Panc1 (cell line): ENCODE results near the gene PEX5L. TPM values are rescaled to one million over a fixed set of nuclear protein-coding genes. Genes with fewer than 3 reads are reported as not detected.

Source experiments
- ATAC-seq: fragments of 200-7000 bp; cut with Tn5 transposase; 2 replicates; pipeline ENCODE4 v1.9.1; 2020; ENCODE audit warnings: mild to moderate bottlenecking, moderate library complexity
- BruUV-seq: library from RNA; stranded (reverse); fragments of 400-500 nt; replicated peaks from 2 replicates; lab custom pipeline; 2021; lab: Mats Ljungman, UMichigan
- CTCF ChIA-PET: fragments of 300-600 bp; sonication (Branson Sonifier 250); formaldehyde crosslinking; loops from one replicate; lab custom pipeline; 2022; ENCODE audit warnings: antibody characterized with exemption; lab: Charles Lee
- POLR2A ChIA-PET: fragments of 300-600 bp; sonication (Branson Sonifier 250); formaldehyde crosslinking; loops from one replicate; lab custom pipeline; 2022; ENCODE audit warnings: antibody characterized with exemption; lab: Charles Lee
- DNase-seq: peaks from one replicate; pipeline ENCODE4 v3.0.0-alpha.2; 2010; ENCODE audit warnings: low read depth, low spot score
- H3K27ac ChIP-seq: 2 replicates; pipeline ENCODE4 v1.5.1; 2011; ENCODE audit warnings: mild to moderate bottlenecking, low read length, inconsistent platforms
- H3K27me3 ChIP-seq: fragments of 200-500 bp; sonication (Bioruptor generic); 2 replicates; pipeline ENCODE4 v1.6.0; 2014; ENCODE audit warnings: low read length, inconsistent platforms; ENCODE audit not compliant: control insufficient read depth, insufficient read depth
- H3K36me3 ChIP-seq: fragments of 200-500 bp; sonication (Bioruptor generic); 2 replicates; pipeline ENCODE4 v1.5.1; 2014; ENCODE audit warnings: inconsistent platforms, mild to moderate bottlenecking, low read length, moderate library complexity; ENCODE audit not compliant: control insufficient read depth, insufficient read depth
- H3K4me1 ChIP-seq: 2 replicates; pipeline ENCODE4 v1.5.1; 2011; ENCODE audit warnings: inconsistent platforms, mild to moderate bottlenecking, low read length, moderate library complexity; ENCODE audit not compliant: control insufficient read depth, insufficient read depth
- H3K4me3 ChIP-seq, 2 experiments: 2 replicates each; pipeline ENCODE4 v1.5.1; 2011 to 2012; ENCODE audit warnings: low read depth in 2 of 2, low read length in 2 of 2, mild to moderate bottlenecking in 2 of 2, inconsistent platforms in 1 of 2, moderate library complexity in 1 of 2
- H3K9me3 ChIP-seq: fragments of 200-500 bp; sonication (Bioruptor generic); 2 replicates; pipeline ENCODE4 v1.5.1; 2014; ENCODE audit warnings: low read depth, mild to moderate bottlenecking, inconsistent platforms, low read length, moderate library complexity; ENCODE audit not compliant: control insufficient read depth, insufficient read depth
- CTCF ChIP-seq: fragments of 450-650 bp; IDR thresholded peaks from 2 replicates; pipeline ENCODE4 v1.5.1; 2017; ENCODE audit warnings: mild to moderate bottlenecking
- POLR2AphosphoS5 ChIP-seq: IDR thresholded peaks from 2 replicates; pipeline ENCODE4 v1.6.1; 2012; ENCODE audit warnings: mild to moderate bottlenecking, low read depth, low read length, moderate library complexity
- REST ChIP-seq, 2 experiments: IDR thresholded peaks; 2 replicates each; pipeline ENCODE4 v1.6.1; 2011 to 2012; ENCODE audit warnings: low read depth in 2 of 2, control low read depth in 1 of 2, low read length in 1 of 2, mild to moderate bottlenecking in 1 of 2, moderate library complexity in 1 of 2; ENCODE audit not compliant: insufficient read depth in 1 of 2
- SIN3A ChIP-seq: IDR thresholded peaks from 2 replicates; pipeline ENCODE4 v1.6.1; 2012; ENCODE audit warnings: low read depth, mild to moderate bottlenecking, low read length, moderate library complexity, borderline replicate concordance; ENCODE audit not compliant: insufficient read depth
- TCF7L2 ChIP-seq: IDR thresholded peaks from 2 replicates; pipeline ENCODE4 v1.6.1; 2011; ENCODE audit warnings: mild to moderate bottlenecking, low read depth, low read length, inconsistent platforms
- in situ Hi-C: cut with HindIII; loops from 2 replicates; pipeline ENCODE4 v1.10.0; 2016; ENCODE audit warnings: low sequenced_read_pairs, low pct_unique_long_range_greater_than_20kb
- intact Hi-C: fragments of 100-400 bp; cut with micrococcal nuclease; formaldehyde crosslinking; loops from one replicate; pipeline ENCODE4 v1.10.0; 2022; ENCODE audit not compliant: unreplicated experiment
- total RNA-seq: library from RNA; stranded (reverse); gene quantifications from one replicate; pipeline ENCODE4 v1.2.1, GENCODE V29; 2021; ENCODE audit not compliant: unreplicated experiment

PEX5L gene
- total RNA-seq, 1 experiment from 2014 or later, result 0.23 TPM

GRCh38 chr3:179943117-179943880 lies 93.4 kb downstream of the PEX5L start:
- ChIA-PET CTCF (no interaction called here), POLR2A (no interaction called here)
- Histone ChIP-seq H3K27ac (no peak overlapping the region), H3K36me3 (no peaks in the 10 kb centered on the region), H3K27me3 (0 out of 2 replicates have a peak, but pooled peaks cover 3% of the 10 kb centered on the region), H3K4me3 (no peak overlapping the region), H3K9me3 (no peaks in the 10 kb centered on the region), H3K4me1 (no peaks in the 10 kb centered on the region)
- BruUV-seq, result no TSS peak
- intact Hi-C loops (no loop called here), in situ Hi-C loops (no loop called here)
- ATAC-seq, result no peak
- no peak for TF ChIP-seq POLR2AphosphoS5
- no peak for TF ChIP-seq SIN3A
- TF ChIP-seq REST (IDR thresholded peaks at IDR 0.05; ENCODE audit: insufficient read depth in 1 of 2, low read depth in 2 of 2, low read length in 1 of 2), result no peak
- no peak; the same call in 1 of the 2 replicates for TF ChIP-seq CTCF
- no peak for TF ChIP-seq TCF7L2
- no peak for DNase-seq

GRCh38 chr3:179942553-179943075 lies 94.1 kb downstream of the PEX5L start:
- no peaks in the 10 kb centered on the region for H3K9me3 ChIP-seq
- no peak for DNase-seq
- ATAC-seq, result no peak
- H3K27me3 ChIP-seq, result 0 out of 2 replicates have a peak, but pooled peaks cover 3% of the 10 kb centered on the region
- no peak overlapping the region for H3K27ac ChIP-seq
- in situ Hi-C loops, result no loop called here
- POLR2A ChIA-PET, result no interaction called here
- intact Hi-C loops, result no loop called here
- no TSS peak for BruUV-seq
- TF ChIP-seq CTCF, result no peak
- no peak for TF ChIP-seq TCF7L2
- no peak for TF ChIP-seq SIN3A
- no peak for TF ChIP-seq REST (IDR thresholded peaks at IDR 0.05; ENCODE audit: insufficient read depth in 1 of 2, low read depth in 2 of 2, low read length in 1 of 2)
- no peak for TF ChIP-seq POLR2AphosphoS5
- H3K4me1 ChIP-seq, result no peaks in the 10 kb centered on the region
- CTCF ChIA-PET, result no interaction called here
- no peak overlapping the region for H3K4me3 ChIP-seq
- no peaks in the 10 kb centered on the region for H3K36me3 ChIP-seq
